H1 (cell line): Measurements from ENCODE around the gene MTARC1. TPM values are rescaled to one million over a fixed set of nuclear protein-coding genes. Genes with fewer than 3 reads are reported as not detected.

Source experiments
- ATF3 ChIP-seq: IDR thresholded peaks from 2 replicates; pipeline ENCODE4 v1.6.1; 2011; ENCODE audit warnings: low read depth, mild to moderate bottlenecking, low read length; ENCODE audit not compliant: insufficient read depth
- NRF1 ChIP-seq: IDR thresholded peaks from 2 replicates; pipeline ENCODE4 v1.6.1; 2011; ENCODE audit warnings: mild to moderate bottlenecking, low read depth, low read length, improper control_type of control experiment
- polyA plus RNA-seq, 7 experiments: library from polyadenylated mRNA; depleted of rRNA in 3 of 7; stranded (reverse) in 5 of 7; unstranded in 2 of 7; fragments of >200 nt in 5 of 7; fragments of 200-250 nt in 2 of 7; gene quantifications; 1 replicate in 5 of 7; 2 replicates in 1 of 7; 4 replicates in 1 of 7; pipeline versions ENCODE4 v1.2.1 to v1.2.3, GENCODE V29; 2011 to 2013; ENCODE audit warnings: missing spikeins in 2 of 7, mixed read lengths in 2 of 7
- total RNA-seq: library from RNA; stranded (reverse); fragmentation: NEBNext Ultra II Directional; extraction: Animal tissue kit (Norgen Biotek cat#: 25700); gene quantifications from 2 replicates; pipeline ENCODE4 v1.2.1, GENCODE V29; 2021

Gene MTARC1
- total and polyA plus RNA-seq, 2 of the 8 experiments (the other 6 are each of a cell fraction or from before 2014, with no cell fraction given), result 17.2 to 46.2 TPM

GRCh38 chr1:220827445-220828178 lies 40.9 kb downstream of the MTARC1 start (continued):
- TF ChIP-seq ATF3, result no peak
- no peak for TF ChIP-seq NRF1
